GM18526 (cell line): ENCODE results near the gene LRRC47.

Experiments
- POLR2A ChIP-seq: IDR thresholded peaks from 3 replicates; pipeline ENCODE4 v1.6.1; 2011; ENCODE audit not compliant: insufficient read length; ENCODE audit errors: extremely low read depth

The LRRC47 gene

GRCh38 chr1:3820316-3820715, 24.0 kb upstream of the LRRC47 start:
- no peak for TF ChIP-seq POLR2A

GRCh38 chr1:3819771-3820200, 23.5 kb upstream of the LRRC47 start:
- TF ChIP-seq POLR2A: no peak

DNA sequence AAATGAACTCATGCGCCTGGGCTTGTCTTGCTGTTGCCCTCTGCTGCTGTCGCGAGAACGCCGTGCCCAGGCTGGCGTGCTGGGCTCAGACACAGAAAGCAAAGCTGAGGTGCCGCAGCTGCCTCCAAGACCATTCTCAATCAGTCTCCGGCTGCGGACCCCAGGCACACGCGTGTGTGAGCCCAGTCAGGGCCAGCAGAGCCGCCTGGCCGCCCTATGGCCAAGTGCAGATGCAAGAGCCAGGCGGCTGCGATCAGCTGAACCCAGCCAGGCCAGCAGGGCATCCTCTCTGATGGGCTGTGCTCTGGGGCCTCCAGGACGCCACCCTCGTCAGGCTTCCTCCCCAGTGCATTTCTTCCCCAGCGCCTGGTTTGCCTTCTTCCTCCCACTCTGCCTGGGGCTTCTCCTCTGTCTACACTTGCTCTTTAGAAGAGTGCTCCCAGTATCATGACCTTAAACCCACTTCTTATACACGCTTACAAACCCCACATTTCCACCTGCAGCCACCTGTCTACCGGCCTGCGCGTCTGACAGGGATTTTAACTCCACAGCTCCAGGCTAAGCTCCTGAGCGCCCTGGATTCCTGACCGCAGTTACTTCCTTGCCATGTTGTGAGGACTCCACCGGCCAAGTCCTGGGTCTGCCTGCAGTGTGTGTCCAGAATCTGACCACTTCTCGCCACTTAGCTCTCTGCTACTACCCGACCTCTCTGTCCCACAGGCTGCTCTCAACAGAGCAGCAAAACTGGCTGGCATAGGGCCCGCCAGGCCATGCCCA, 21.7 kb upstream of the LRRC47 start:
- TF ChIP-seq POLR2A: no peak

DNA sequence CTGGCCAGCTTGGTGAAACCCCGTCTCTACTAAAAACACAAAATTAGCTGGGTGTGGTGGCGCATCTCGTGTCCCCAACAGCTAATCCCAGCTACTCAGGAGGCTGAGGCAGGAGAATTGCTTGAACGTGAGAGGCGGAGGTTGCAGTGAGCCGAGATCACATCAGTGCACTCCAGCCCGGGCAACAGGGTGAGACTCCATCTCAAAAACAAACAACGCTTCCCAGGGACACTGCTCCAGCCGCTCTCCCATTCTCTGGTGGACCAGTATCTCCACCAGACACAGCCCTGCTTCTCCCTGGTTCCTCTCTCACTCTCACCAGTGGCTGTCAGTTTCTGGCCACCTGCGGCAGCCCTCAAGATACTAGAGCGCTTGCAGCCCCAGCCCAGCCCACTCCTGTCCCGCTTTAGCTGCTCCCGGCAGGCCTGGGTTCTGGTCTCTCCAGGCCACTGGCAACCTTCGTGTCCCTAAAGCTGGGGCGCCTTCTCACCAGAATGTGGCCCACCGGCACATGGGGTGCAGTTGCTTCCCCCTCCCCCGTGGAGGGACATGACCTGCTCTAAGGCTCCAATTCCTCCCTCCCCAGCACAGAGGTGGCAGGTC, 20.9 kb upstream of the LRRC47 start:
- TF ChIP-seq POLR2A: no peak

DNA sequence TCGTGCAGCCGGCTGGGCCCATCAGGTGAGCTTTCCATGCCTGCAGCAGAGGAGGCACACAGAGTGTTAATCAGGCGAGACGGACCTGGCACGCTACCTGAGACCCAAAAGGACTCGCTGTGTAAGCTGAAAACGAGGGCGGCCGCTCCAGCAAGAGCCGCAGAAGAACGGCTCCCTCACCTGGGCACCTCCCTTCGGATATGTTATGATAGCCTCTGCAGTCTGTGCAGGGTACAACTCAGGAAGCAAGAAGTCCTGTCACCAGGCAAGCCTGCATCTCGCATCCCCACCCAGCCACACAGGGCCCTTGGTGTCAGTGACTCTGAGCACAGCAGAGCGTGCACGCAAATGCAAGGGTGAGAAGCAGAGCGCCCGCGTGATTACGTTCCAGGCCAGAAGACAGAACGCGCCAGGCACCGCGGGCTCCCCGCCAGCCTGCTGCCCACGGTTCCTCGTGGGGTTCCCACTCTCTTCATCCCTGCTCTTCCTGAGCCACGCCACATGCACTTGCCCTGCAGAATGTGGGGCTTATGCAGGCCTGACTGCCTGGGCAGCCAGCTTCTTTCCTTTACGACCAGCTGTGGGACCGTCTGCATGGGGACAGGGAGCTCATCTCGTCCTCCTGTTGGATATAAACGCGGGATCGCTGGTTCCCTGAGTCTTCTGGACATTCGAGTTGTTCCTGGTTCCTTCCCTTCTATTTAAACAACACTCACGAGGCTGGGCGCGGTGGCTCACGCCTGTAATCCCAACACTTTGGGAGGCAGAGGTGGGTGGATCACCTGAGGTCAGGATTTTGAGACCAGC, 20.2 kb upstream of the LRRC47 start:
- no peak for TF ChIP-seq POLR2A

- no peak for TF ChIP-seq POLR2A
Measured at GRCh38 chr1:3814771-3815561, 18.7 kb upstream of the LRRC47 start.

DNA sequence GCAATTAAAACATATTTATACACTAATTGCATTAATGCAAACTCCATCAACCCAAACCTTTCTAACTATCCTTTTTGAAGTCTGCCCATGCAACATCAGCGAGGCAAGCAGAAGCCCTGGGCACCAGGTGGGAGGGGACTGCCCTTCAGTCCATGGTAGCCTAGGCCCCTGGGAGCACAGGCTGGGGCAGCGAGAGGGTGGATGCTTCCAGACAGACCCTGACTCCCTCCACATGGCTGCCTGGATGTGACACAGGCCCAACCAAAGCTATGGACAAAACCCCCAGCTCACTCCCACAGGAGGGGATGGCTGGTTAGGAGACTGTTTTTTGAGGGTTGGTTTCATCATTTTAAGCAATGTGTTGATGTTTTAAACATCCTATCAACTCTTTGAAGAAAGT, 17.8 kb upstream of the LRRC47 start:
- TF ChIP-seq POLR2A: no peak

- no peak for TF ChIP-seq POLR2A
Measured at GRCh38 chr1:3811595-3811911, 15.3 kb upstream of the LRRC47 start.

- TF ChIP-seq POLR2A: no peak
Measured at GRCh38 chr1:3809680-3810079, 13.4 kb upstream of the LRRC47 start.

- TF ChIP-seq POLR2A: no peak
Measured at GRCh38 chr1:3807769-3808168, 11.5 kb upstream of the LRRC47 start.

DNA sequence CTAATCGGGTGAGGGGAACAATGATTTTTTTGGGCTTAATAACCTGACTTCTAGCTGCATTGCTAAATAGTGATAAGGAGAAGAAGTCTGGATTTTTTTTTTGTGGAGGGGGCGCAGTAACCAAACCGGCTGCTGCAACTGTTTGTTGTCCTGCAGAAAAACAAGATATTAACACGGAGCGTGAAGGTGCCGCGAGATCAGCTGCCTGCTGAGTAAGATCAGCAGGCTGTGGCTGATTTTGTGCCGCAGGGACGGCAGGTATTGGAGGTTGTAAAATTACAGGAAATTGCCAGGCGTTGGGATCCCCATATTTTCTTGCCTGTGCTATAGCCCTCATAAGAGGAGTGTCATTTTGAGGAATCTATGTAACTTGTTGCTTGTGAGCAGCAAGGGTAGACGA, 8.7 kb upstream of the LRRC47 start:
- no peak for TF ChIP-seq POLR2A

DNA sequence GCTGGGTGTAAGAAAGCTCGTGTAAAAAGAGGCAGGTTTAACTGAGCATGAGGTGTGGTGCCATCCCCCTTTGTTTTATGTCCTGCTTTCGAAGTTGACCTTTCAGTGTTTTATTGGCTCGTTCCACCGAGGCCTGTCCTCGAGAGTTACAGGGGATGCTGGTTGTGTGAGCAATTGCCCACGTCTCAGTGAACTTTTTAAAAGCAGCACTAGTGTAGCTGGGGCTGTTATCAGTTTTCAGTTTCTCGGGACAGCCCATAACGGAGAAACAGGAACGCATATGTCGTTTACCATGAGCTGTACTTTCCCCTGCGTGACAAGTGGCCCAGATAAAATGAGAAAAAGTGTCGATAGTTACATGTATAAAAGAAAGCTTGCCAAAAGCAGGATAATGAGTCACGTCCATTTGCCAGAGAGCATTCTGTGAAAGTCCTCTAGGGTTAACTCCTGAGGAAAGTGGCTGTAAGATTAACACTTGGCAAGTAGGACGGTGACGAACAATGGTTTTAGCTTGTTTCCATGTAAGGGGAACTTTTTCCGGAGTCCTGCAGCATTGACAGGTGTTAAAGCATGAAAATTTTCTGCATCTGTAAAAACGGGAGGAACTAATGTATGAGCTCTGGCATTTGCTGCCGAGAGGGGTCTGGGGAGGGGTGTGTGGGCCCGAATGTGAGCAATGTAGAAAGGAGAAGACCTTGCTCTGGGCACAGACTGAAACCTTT, 7.8 kb upstream of the LRRC47 start:
- no peak for TF ChIP-seq POLR2A

DNA sequence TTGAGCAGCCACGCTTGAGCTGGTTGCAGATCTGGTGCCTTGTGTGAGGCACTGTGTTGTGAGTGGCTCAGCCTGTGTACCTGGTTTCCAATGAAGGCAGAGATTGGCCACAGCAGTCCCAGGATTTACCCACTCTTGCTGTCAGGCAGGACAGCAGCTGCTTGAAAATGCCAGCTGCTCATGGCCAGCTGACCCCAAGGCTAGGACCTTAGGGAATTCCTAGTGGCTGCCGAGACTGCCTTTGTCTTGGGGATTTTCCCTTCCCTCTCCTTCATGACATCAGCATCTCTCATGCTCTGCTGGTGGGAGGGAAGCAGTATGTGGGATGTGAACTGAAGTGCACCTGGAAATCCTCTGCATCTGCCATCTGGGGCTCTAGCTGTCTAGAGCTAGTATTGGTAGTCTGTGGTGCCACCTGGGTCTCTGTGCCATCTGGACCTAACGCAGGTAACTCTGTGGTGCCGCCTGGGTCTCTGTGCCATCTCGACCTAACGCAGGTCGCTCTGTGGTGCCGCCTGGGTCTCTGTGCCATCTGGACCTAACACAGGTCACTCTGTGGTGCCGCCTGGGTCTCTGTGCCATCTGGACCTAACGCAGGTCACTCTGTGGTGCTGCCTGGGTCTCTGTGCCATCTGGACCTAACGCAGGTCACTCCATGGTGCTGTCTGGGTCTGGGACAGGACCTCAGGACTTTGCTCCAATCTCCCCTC, 3.8 kb upstream of the LRRC47 start:
- TF ChIP-seq POLR2A: no peak

DNA sequence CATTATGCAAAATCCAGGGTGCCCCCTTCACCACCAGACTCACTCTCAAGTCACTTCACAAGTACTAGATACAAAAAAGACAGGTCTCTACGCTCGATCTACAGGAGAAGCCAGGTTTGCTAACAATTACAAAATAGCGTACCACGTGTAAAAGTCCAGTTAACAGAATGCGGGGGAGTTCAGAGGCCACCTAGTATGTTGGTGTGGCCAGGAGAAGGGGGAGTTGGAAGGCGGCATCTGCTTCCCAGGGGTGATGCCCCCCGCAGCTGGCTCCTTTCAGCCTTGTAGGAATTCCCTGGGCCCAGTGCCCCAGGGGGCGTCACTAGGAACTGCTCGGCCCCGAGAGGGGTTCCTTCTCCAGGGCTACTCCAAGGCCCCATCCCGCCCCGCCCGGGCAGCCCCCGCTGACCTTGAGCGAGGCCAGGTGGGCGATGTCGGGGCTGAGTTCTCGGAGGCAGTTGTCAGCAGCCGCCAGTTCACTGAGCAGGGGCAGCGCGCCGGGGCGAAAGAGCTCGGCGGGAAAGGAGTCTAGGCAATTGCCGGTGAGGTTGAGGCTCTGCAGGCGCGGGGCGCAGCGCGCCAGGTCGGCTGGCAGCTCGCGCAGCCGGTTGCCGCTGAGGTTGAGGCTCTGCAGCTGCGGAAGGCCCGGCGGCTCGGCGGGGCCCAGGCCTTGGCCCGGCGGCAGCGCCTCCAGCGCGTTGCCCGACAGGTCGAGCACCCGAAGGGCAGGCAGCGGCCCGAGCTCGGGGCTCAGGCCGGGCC, 664 bp downstream of the LRRC47 start:
- TF ChIP-seq POLR2A: no peak

DNA sequence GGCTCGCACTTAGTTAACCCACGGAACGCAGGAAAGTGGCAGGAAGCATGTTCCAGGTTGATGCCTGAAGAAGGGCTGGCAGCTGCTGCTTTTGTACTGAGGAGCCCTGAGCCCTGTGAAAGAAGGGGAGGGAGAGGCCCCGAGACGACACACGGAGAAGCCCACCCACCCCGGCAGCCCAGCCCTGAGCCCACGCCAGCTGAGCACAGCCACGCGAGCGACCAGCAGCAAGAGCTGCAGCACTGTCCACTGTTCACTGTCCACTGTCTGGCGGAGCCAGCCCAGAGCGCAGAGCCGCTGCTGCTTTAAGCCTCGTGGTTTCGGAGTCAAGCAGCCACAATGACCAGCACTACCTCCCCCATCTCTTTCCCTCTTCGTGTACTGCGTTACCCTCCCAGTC, 5.3 kb downstream of the LRRC47 start:
- no peak for TF ChIP-seq POLR2A
